GM12872 (cell line): ENCODE measurements around the gene LZTS2.

Source experiments
- CTCF ChIP-seq: IDR thresholded peaks from 3 replicates; pipeline ENCODE4 v1.5.1; 2011; ENCODE audit warnings: low read depth, mild to moderate bottlenecking, low read length, moderate library complexity; ENCODE audit not compliant: insufficient read depth

The LZTS2 gene

GRCh38 chr10:101042667-101043362 is 43.2 kb downstream of the LZTS2 start:
- TF ChIP-seq CTCF: no peak

- no peak for TF ChIP-seq CTCF
Measured at GRCh38 chr10:101043363-101043707, 43.7 kb downstream of the LZTS2 start.

GRCh38 chr10:101044117-101044516 is 44.5 kb downstream of the LZTS2 start:
- no peak for TF ChIP-seq CTCF

- no peak for TF ChIP-seq CTCF
Measured at GRCh38 chr10:101046332-101047238, 47.0 kb downstream of the LZTS2 start.

- TF ChIP-seq CTCF: no peak
Measured at GRCh38 chr10:101047268-101047667, 47.7 kb downstream of the LZTS2 start.

GRCh38 chr10:101047961-101048892 is 48.6 kb downstream of the LZTS2 start:
- TF ChIP-seq CTCF: no peak
